Midbrain (tissue), 1 donor: ENCODE results near the gene MAOB.
"Not testable (repeated sequence)": the region's sequence is repeated elsewhere in the genome, so short reads cannot be mapped to it uniquely, and the experiment has no call there.

Experiments used
- DNase-seq: peaks from one replicate; lab custom pipeline; 2025; lab: John Stamatoyannopoulos, UW

MAOB gene

GRCh38 chrX:43882294-43882681 is at the start of gene MAOB:
TSS of gene MAOB (minus strand) at chrX:43882450. CDS start at chrX:43882299, 151 bp downstream.
- peak; percentile 14 for DNase-seq

- not testable (repeated sequence) for DNase-seq
These were observed 39.8 kb upstream of the MAOB start for GRCh38 chrX:43922032-43922431.

- DNase-seq: not testable (repeated sequence)
These were observed 28.5 kb upstream of the MAOB start for GRCh38 chrX:43910772-43911171.

GRCh38 chrX:43910012-43910411 is 27.8 kb upstream of the MAOB start:
- no peak for DNase-seq

GRCh38 chrX:43909141-43909540 is 26.9 kb upstream of the MAOB start:
- no peak for DNase-seq

- no peak for DNase-seq
These were observed 17.9 kb upstream of the MAOB start for GRCh38 chrX:43899878-43900815.

GRCh38 chrX:43898406-43899035 is 16.3 kb upstream of the MAOB start:
- no peak for DNase-seq

- no peak for DNase-seq
These were observed 15.0 kb upstream of the MAOB start for GRCh38 chrX:43897290-43897689.

GRCh38 chrX:43892336-43892870 is 10.2 kb upstream of the MAOB start:
- DNase-seq: no peak

- no peak for DNase-seq
These were observed 3.4 kb upstream of the MAOB start for GRCh38 chrX:43885617-43886016.

- DNase-seq: no peak
These were observed 598 bp downstream of the MAOB start for GRCh38 chrX:43881410-43882293.

- DNase-seq: no peak
These were observed 1.8 kb downstream of the MAOB start for GRCh38 chrX:43880425-43880824.

GRCh38 chrX:43878906-43879526 is 3.2 kb downstream of the MAOB start:
- DNase-seq: no peak

GRCh38 chrX:43876680-43877079 is 5.6 kb downstream of the MAOB start:
- DNase-seq: no peak

GRCh38 chrX:43870758-43871419 is 11.4 kb downstream of the MAOB start:
- no peak for DNase-seq

- no peak for DNase-seq
These were observed 12.2 kb downstream of the MAOB start for GRCh38 chrX:43870011-43870410.

GRCh38 chrX:43868791-43869190 is 13.5 kb downstream of the MAOB start:
- no peak for DNase-seq

GRCh38 chrX:43866423-43866822 is 15.8 kb downstream of the MAOB start:
- DNase-seq: no peak

- no peak for DNase-seq
These were observed 16.5 kb downstream of the MAOB start for GRCh38 chrX:43865791-43866190.

- DNase-seq: no peak
These were observed 19.8 kb downstream of the MAOB start for GRCh38 chrX:43862434-43862833.

GRCh38 chrX:43861750-43862149 is 20.5 kb downstream of the MAOB start:
- no peak for DNase-seq
